ENCODE results near the gene ANKRD10.

The ANKRD10 gene

GRCh38 chr13:110872768-110873638 lies 41.9 kb downstream of the ANKRD10 start:
- H3K4me3 ChIP-seq (ENCODE audit: low read depth, low read length): no peak overlapping the region
- no peak for DNase-seq (ENCODE audit: low read depth)

GRCh38 chr13:110872034-110872767 lies 42.7 kb downstream of the ANKRD10 start:
- no peak overlapping the region for H3K4me3 ChIP-seq (ENCODE audit: low read depth, low read length)
- DNase-seq (ENCODE audit: low read depth): no peak

- H3K4me3 ChIP-seq (ENCODE audit: low read depth, low read length): peak overlapping the region; percentile 27
- DNase-seq (ENCODE audit: low read depth): peak; percentile 99
Observed at GRCh38 chr13:110869805-110870706, 44.8 kb downstream of the ANKRD10 start.

- peak overlapping the region; percentile 22 for H3K4me3 ChIP-seq (ENCODE audit: low read depth, low read length)
- DNase-seq (ENCODE audit: low read depth): no peak
Observed at GRCh38 chr13:110869231-110869804, 45.6 kb downstream of the ANKRD10 start.

- H3K4me3 ChIP-seq (ENCODE audit: low read depth, low read length): no peak overlapping the region
- DNase-seq (ENCODE audit: low read depth): no peak
Observed at GRCh38 chr13:110868720-110869119, 46.1 kb downstream of the ANKRD10 start.

- no peak for DNase-seq (ENCODE audit: low read depth)
- no peak overlapping the region for H3K4me3 ChIP-seq (ENCODE audit: low read depth, low read length)
Observed at GRCh38 chr13:110867380-110867779, 47.5 kb downstream of the ANKRD10 start.

GRCh38 chr13:110866491-110867170 lies 48.2 kb downstream of the ANKRD10 start:
- no peak for DNase-seq (ENCODE audit: low read depth)
- no peak overlapping the region for H3K4me3 ChIP-seq (ENCODE audit: low read depth, low read length)

- no peak for DNase-seq (ENCODE audit: low read depth)
- no peak overlapping the region for H3K4me3 ChIP-seq (ENCODE audit: low read depth, low read length)
Observed at GRCh38 chr13:110863685-110864084, 51.2 kb downstream of the ANKRD10 start.

GRCh38 chr13:110860983-110861382 lies 53.9 kb downstream of the ANKRD10 start:
- no peak for DNase-seq (ENCODE audit: low read depth)
- H3K4me3 ChIP-seq (ENCODE audit: low read depth, low read length): no peak overlapping the region

GRCh38 chr13:110856942-110857835 lies 57.7 kb downstream of the ANKRD10 start:
- H3K4me3 ChIP-seq (ENCODE audit: low read depth, low read length): no peak overlapping the region
- DNase-seq (ENCODE audit: low read depth): no peak

GRCh38 chr13:110855363-110855762 lies 59.5 kb downstream of the ANKRD10 start:
- H3K4me3 ChIP-seq (ENCODE audit: low read depth, low read length): no peak overlapping the region
- DNase-seq (ENCODE audit: low read depth): no peak

- no peak overlapping the region for H3K4me3 ChIP-seq (ENCODE audit: low read depth, low read length)
- no peak for DNase-seq (ENCODE audit: low read depth)
Observed at GRCh38 chr13:110854866-110855265, 60.0 kb downstream of the ANKRD10 start.

GRCh38 chr13:110853235-110853721 lies 61.6 kb downstream of the ANKRD10 start:
- DNase-seq (ENCODE audit: low read depth): no peak
- no peak overlapping the region for H3K4me3 ChIP-seq (ENCODE audit: low read depth, low read length)

- no peak overlapping the region for H3K4me3 ChIP-seq (ENCODE audit: low read depth, low read length)
- no peak for DNase-seq (ENCODE audit: low read depth)
Observed at GRCh38 chr13:110850840-110851239, 64.0 kb downstream of the ANKRD10 start.

GRCh38 chr13:110850006-110850405 lies 64.9 kb downstream of the ANKRD10 start:
- no peak for DNase-seq (ENCODE audit: low read depth)
- no peak overlapping the region for H3K4me3 ChIP-seq (ENCODE audit: low read depth, low read length)

- no peak overlapping the region for H3K4me3 ChIP-seq (ENCODE audit: low read depth, low read length)
Observed at GRCh38 chr13:110845520-110845919, 69.3 kb downstream of the ANKRD10 start.

GRCh38 chr13:110841846-110842245 lies 73.0 kb downstream of the ANKRD10 start:
- DNase-seq (ENCODE audit: low read depth): no peak
- H3K4me3 ChIP-seq (ENCODE audit: low read depth, low read length): no peak overlapping the region

More at GRCh38 chr13:110845520-110845919, 69.3 kb downstream of the ANKRD10 start:
- no peak for DNase-seq (ENCODE audit: low read depth)

- H3K4me3 ChIP-seq (ENCODE audit: low read depth, low read length): no peak overlapping the region
- DNase-seq (ENCODE audit: low read depth): no peak
Observed at GRCh38 chr13:110841406-110841805, 73.5 kb downstream of the ANKRD10 start.

All from skeletal muscle cell (primary cell).